Hematopoietic multipotent progenitor cell treated with erythropoietin and hydrocortisone succinate and interleukin-3 and kit ligand, for 15 days (in vitro differentiated cells): ENCODE data around the gene ADIPOQ.
A peak's percentile ranks its signal among the peaks of the same experiment; 100 is the strongest.
"Not testable (repeated sequence)": the region's sequence is repeated elsewhere in the genome, so short reads cannot be mapped to it uniquely, and the experiment has no call there.

Experiments used
- DNase-seq: peaks from one replicate; pipeline ENCODE4 v3.0.0-alpha.2; 2015; ENCODE audit warnings: low spot score

The ADIPOQ gene

DNA sequence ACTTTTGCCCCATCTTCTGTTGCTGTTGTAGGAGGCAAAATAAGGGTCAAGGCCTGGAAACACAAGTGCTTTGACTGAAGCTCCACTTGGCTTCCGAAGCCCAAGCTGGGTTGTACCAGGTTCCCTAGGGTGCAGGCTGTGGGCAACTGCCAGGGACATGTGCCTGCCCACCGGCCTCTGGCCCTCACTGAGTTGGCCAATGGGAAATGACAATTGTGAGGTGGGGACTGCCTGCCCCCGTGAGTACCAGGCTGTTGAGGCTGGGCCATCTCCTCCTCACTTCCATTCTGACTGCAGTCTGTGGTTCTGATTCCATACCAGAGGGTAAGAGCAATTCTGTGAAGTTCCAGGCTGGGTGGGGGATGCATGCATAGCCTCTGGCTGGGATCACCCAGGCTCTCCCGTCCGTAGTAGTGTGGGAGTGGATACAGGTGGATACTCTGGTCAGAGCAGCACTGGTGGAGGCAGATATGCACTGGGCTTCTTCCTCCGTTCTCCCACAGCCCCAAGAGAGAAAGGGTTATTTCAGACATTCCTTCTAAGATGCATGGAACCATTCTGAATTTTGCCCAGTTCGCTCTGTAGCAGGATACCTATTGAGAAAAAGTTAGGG, at the start of gene ADIPOQ:
TSS of gene ADIPOQ (plus strand) at position 285 of the 613 bp plus-strand sequence. CDS start 10,349 bp downstream, outside the sequence.
- no peak for DNase-seq

DNA sequence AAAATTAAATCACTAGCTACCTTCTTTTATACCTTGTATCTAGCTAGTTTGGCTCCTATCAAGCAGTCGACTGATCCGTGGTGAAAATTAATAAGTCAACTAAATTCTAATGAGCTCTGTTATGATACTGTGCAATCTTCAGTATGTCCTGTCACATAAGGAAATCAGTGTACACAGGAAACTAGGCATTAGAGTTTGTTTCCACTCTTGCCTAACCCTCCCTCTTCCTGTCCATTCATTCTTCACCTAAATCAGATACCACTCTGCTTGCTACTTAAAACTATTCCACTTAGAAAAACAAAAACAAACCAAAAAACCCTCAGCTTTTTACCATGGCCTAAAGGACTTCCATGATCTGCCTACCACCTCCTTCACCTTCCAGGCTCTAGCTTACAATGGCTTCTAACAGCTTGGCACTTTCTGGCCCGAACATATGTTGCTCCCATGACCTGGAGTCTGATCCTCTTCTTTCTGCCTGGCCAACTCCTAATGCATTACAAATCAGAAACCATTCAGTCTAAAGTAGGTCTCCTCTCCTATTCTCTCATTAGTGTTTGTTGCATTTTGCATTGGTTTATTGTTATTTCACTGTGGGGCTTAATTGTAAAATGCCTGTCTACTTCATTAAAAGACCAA, 44.2 kb upstream of the ADIPOQ start:
- DNase-seq = no peak

DNA sequence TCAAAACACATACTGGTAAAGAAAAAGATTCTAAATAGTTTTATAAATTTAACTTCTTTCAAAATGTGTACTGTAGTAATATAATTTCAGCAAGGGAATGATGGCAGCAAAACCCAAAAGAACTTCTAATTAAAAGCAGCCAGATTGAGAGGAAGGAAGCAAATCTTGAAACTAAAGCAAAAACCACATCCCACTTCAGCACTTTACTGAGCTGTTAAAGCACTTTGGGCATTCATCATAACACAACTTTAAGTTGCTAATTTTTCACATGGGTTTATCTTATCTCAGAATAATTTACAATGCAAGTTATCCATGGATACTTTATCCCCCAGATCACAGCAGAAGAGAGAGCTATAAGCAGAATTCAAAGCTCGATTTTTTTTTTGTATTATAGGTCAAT, 42.2 kb upstream of the ADIPOQ start:
- DNase-seq = no peak

DNA sequence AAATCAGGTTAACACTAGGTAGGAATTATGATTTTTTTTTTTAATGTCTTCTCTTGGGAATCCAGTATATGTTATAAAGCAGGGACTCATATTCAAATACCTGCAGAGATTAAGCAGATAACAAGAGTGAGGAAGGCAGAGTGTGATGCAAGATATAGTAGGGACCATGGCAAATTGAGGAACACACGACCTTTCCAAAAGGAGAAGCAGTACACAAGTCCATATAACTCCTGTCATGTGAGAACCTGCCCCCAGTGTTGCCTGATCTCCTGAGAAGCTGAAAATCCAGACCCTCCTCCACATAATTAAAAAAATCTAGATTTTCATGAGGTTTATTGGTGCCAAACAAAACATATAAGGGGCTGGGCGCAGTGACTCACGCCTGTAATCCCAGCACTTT, 39.8 kb upstream of the ADIPOQ start:
- DNase-seq = no peak

DNA sequence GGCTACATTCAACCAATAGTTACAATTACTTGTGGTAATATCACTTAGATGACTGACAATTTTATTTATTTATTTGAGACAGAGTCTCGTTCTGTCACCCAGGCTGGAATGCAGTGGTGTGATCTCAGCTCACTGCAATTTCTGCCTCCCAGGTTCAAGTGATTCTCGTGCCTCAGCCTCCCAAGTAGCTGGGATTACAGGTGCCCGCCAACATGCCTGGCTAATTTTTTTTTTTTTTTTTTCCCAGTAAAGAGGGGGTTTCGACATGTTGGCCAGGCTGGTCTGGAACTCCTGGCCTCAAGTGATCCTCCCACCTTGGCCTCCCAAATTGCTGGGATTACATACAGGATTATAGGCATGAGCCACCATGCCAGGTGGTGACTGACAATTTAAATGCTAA, 39.1 kb upstream of the ADIPOQ start:
- not testable (repeated sequence) for DNase-seq

DNA sequence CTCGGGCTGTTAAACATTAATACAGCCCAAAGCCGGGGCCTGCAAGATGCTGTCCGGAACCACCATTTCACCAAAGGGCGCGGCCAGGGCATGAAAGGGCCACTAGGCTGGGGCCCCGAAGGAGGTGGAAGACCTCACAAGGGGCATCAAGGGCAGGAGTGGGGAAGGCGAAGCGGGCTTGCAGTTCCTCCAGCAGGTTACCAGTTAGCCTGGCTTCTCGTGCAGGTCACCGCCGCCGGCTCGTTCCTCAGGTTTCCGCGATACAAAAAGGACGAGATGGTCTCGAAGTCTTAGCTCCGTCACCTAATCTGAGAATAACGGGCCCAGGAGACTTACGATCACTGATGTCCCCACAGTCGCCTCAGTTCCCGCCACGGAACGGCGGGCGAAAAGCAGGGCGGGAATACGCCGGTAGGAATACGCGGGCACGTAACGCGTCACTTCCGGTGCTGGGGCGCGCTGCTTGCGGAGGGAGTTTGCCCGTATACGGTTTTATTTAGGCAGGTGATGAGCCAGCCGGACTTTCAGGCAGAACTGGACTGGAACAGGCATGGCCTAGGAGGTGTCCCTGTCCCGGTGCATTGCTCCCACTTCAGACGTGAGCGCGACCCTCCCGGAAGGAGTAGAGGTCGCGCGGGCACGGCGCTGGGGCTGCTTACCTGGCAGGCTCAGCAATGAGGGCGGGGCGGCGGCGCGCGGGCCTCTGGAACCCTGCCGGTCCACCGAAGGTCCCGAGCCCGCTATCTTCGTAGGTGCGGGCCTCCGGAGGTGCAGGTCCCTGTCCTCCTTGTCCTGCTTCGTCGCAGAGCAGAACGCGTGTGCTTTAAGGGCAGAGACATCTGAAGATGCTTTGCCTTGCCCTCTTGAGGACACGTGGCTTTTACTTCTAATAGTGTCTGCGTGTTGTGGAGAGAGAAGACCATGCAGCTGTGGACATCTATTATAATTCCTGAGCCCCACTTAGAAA, 36.1 kb upstream of the ADIPOQ start, which contains the start of gene RFC4:
TSS of gene RFC4 (minus strand) at position 394 of the 967 bp plus-strand sequence. CDS start 1,769 bp downstream, outside the sequence.
- DNase-seq = peak; percentile 87

DNA sequence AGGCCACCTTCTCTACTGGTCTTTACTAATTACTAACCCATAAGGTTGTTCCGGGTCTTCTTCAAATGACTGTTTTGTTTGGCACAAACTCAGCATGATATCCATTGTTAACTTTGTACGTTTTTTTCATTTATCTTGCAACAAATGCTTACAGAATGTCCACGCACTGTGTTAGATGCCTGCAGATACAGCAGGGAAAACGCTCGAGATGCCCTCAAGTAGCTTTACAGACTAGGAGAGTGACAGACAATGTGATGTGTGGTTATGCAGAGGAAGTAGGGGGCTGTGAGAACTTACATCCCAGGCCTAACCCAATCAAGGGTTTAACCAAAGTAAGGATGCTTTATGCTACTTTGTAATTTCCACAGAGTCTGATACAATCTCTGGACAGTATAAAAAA, 35.3 kb upstream of the ADIPOQ start:
- DNase-seq = no peak

DNA sequence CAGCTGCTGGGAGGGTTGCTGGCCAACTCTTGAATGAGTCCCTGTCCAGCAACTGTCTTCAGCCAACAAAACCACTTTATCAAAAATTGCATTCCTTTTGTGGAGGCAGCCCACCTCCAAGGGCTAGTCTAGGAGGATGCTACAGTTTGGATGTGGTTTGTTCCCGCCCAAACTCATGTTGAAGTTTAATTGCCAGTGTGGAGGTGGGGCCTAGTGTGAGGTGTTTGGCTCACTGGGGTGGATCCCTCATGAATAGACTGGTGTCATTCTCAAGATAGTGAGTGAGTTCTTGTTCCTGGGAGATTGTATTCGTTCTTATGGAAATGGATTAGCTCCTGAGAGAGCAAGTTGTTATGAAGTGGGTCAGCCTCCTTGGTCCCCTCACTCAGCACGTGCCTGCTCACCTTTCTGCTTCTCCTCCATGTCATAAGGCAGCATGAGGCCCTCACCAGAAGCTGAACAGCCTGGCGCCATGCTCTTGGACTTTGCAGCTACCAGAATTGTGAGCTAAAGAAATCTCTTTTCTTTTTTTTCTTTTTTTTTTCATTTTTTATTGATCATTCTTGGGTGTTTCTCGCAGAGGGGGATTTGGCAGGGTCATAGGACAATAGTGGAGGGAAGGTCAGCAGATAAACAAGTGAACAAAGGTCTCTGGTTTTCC, 32.0 kb upstream of the ADIPOQ start:
- no peak for DNase-seq

- DNase-seq = not testable (repeated sequence)
These were observed 31.2 kb upstream of the ADIPOQ start for GRCh38 chr3:186811313-186811712.

GRCh38 chr3:186814100-186814499, 28.4 kb upstream of the ADIPOQ start:
- no peak for DNase-seq

- no peak for DNase-seq
These were observed 27.1 kb upstream of the ADIPOQ start for GRCh38 chr3:186815435-186815834.

GRCh38 chr3:186818516-186818915, 24.0 kb upstream of the ADIPOQ start:
- no peak for DNase-seq

- no peak for DNase-seq
These were observed 23.6 kb upstream of the ADIPOQ start for GRCh38 chr3:186818956-186819355.

DNA sequence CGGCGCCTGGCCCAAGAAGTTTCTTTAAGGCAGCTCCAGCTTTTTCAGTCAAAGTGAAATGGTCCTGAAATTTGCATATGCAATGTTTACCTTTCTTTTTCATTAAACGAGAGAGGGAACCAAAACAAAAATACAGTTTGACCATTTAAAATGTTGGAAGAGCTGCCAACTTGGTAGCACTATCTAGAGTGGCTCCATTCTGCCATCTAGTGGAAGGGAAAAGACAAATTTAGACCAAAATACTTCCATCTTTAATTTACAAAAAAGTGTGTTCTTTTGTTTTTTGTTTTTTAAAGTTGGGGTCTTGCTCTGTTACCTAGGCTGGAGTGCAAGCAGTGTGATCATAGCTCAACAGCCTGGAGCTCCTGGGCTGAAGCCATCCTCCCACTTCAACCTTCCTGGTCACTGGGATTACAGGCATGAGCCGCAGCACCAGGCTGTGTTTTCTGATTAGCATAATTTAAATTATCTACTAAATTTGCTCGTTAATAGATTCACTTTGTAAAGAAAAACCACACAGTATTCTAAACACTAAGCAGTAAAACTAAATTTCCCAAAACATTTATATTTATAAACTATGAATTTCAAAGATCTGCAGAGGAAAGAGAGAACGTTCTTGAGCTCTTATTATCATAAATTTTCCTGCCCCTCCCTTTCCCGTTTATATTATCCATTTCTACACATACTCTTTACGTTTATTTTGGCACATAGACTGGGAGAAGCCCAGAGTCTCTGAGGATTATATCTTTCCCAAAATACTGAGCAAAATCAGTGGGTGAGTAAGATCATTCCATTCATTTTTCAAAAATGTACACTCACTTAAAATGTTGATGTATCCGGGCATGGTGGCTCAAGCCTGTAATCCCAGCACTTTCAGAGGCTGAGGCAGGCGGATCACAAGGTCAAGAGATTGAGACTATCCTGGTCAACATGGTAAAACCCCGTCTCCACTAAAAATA, 20.8 kb upstream of the ADIPOQ start:
- peak; percentile 78 for DNase-seq

DNA sequence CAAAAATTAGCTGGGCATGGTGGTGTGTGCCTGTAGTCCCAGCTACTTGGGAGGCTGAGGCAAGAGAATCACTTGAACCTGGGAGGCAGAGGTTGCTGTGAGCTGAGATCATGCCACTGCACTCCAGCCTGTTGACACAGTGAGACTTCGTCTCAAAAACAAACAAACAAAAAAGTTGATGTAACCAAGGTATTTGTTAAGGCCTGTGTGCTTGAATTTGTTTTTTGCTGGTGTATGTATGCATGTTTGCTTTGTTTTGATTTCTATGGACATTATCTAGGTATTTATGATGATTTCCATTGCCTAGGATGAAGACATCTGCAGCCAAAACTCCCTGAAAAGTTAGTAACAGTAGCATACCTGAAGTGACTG, 20.1 kb upstream of the ADIPOQ start:
- not testable (repeated sequence) for DNase-seq

- DNase-seq = no peak
These were observed 19.1 kb upstream of the ADIPOQ start for GRCh38 chr3:186823386-186823785.

DNA sequence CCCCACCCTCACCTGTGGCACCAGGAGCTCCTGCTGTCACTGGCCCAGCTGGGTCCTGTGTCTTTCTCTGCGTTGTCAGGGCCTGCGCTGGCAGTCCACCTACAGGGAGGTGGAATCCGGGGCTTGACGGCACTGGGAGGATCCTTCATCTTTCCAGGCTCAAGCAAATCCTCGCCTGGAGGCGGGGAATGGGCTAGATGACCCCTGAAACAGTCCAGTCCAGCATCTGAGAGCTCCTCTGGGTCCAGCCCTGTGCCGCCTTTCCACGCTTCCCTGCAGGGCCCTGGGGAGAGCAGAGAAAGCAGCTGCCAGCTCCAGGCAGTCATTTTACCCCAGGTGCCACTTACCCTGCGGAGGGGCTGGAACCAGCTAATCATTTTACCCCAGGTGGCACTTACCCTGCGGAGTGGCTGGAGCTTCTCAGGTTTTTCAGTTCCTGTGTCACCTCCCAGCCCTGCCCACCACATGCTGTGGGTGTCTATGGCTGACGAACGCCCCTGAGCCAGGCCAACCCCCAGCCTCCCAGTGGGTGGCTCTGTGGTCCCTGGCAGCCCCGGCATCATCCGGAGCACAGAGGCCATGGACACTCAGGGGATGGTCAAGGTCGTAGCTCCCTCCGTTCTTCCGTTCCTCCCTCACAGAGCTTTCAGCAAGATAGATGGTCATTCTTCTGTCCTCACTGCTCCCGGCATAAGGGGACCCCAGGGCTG, 17.9 kb upstream of the ADIPOQ start:
- no peak for DNase-seq

- peak; percentile 51 for DNase-seq
These were observed 17.2 kb upstream of the ADIPOQ start for GRCh38 chr3:186825294-186825821.

GRCh38 chr3:186825872-186826409, 16.6 kb upstream of the ADIPOQ start:
- DNase-seq = no peak
